GM23248 (cell line): ENCODE results near the gene FAM193B.

Experiments
- EZH2 ChIP-seq: fragments of 200-600 bp; sonication (generic); IDR thresholded peaks from 2 replicates; pipeline ENCODE4 v1.6.1; 2018; ENCODE audit warnings: antibody characterized with exemption, mild to moderate bottlenecking; ENCODE audit not compliant: insufficient read depth, poor library complexity, severe bottlenecking
- EZH2phosphoT487 ChIP-seq: fragments of 200-600 bp; sonication (generic); IDR thresholded peaks from 2 replicates; pipeline ENCODE4 v1.6.1; 2018; ENCODE audit warnings: antibody characterized with exemption, moderate library complexity, mild to moderate bottlenecking, low read depth; ENCODE audit not compliant: insufficient read depth

- no peak for TF ChIP-seq EZH2
- TF ChIP-seq EZH2phosphoT487: no peak
Observed at GRCh38 chr5:177555665-177556064, 1.3 kb upstream of the FAM193B start.
